Colonic mucosa (tissue), 4 donors: ENCODE results near the gene DISP3. TPM values are rescaled to one million over a fixed set of nuclear protein-coding genes. Genes with fewer than 3 reads are reported as not detected.

Source experiments
- DNase-seq: peaks from one replicate; pipeline ENCODE4 v3.0.0-alpha.2; 2020
- H3K27ac ChIP-seq: fragments of 200-600 bp; one replicate; pipeline ENCODE4 v1.8.0; 2021
- H3K27me3 ChIP-seq: fragments of 200-600 bp; one replicate; pipeline ENCODE4 v1.8.0; 2021
- H3K36me3 ChIP-seq: fragments of 200-600 bp; one replicate; pipeline ENCODE4 v1.8.0; 2021
- H3K4me1 ChIP-seq: fragments of 200-600 bp; one replicate; pipeline ENCODE4 v1.8.0; 2021; ENCODE audit warnings: mild to moderate bottlenecking
- H3K4me3 ChIP-seq: fragments of 200-600 bp; one replicate; pipeline ENCODE4 v1.8.0; 2021
- H3K9ac ChIP-seq, 2 donors: one replicate each; pipeline ENCODE4 v1.7.0; 2013; ENCODE audit warnings: control low read depth in 2 of 2, low read depth in 2 of 2, low read length in 2 of 2
- H3K9me3 ChIP-seq: fragments of 200-600 bp; one replicate; pipeline ENCODE4 v1.8.0; 2021
- intact Hi-C: fragments of 100-400 bp; cut with DNase I; formaldehyde crosslinking; loops from one replicate; pipeline ENCODE4 v1.14.1; 2022
- total RNA-seq, 2 donors: library from RNA; stranded (reverse); fragmentation: NEBNext Ultra II Directional in 1 of 2; extraction: Animal tissue kit (Norgen Biotek cat#: 25700) in 1 of 2; gene quantifications; one replicate each; pipeline ENCODE4 v1.2.1, GENCODE V29; 2021
- TF ChIP-seq, protein P1 (sequence below): fragments of 200-600 bp; IDR thresholded peaks from one replicate; pipeline ENCODE4 v1.8.0; 2022; ENCODE audit warnings: antibody characterized with exemption, mild to moderate bottlenecking
- donor health status: healthy.
- donor health status: DM: no; HTN: no; CAD: no.
- donor health status: DM: no; HTN: no; CAD: no.

DISP3 gene
- total RNA-seq, 2 donors from 2014 or later, result 0.10 to 0.13 TPM

- Histone ChIP-seq H3K27ac (no peak overlapping the region), H3K36me3 (no peaks in the 10 kb centered on the region), H3K9ac (no peak overlapping the region), H3K27me3 (no peaks in the 10 kb centered on the region), H3K4me1 (no peaks in the 10 kb centered on the region), H3K4me3 (no peak overlapping the region), H3K9me3 (no peaks in the 10 kb centered on the region)
- no peak for DNase-seq
- TF ChIP-seq, protein P1, sequence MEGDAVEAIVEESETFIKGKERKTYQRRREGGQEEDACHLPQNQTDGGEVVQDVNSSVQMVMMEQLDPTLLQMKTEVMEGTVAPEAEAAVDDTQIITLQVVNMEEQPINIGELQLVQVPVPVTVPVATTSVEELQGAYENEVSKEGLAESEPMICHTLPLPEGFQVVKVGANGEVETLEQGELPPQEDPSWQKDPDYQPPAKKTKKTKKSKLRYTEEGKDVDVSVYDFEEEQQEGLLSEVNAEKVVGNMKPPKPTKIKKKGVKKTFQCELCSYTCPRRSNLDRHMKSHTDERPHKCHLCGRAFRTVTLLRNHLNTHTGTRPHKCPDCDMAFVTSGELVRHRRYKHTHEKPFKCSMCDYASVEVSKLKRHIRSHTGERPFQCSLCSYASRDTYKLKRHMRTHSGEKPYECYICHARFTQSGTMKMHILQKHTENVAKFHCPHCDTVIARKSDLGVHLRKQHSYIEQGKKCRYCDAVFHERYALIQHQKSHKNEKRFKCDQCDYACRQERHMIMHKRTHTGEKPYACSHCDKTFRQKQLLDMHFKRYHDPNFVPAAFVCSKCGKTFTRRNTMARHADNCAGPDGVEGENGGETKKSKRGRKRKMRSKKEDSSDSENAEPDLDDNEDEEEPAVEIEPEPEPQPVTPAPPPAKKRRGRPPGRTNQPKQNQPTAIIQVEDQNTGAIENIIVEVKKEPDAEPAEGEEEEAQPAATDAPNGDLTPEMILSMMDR, result no peak
- intact Hi-C loops, result no loop called here
Measured at GRCh38 chr1:11567244-11568065, 88.5 kb downstream of the DISP3 start.

DNA sequence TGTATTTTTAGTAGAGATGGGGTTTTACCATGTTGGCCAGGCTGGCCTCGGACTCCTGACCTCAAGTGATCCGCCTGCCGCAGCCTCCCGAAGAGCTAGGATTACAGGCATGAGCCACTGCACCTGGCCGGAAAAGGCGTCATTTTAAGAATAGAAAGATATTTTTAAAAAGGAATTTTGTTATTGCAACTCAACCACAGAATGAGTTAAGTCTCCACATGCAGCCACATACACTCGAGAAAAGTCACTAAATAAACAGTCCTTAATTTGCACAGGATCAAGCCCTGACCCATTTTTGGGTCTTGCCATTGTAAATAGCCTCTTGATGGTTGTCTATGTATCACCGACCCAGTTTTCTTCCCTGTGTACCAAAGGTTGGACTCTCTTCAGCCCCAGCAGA is 89.7 kb downstream of the DISP3 start:
- Histone ChIP-seq H3K27me3 (no peaks in the 10 kb centered on the region), H3K9me3 (no peaks in the 10 kb centered on the region), H3K36me3 (no peaks in the 10 kb centered on the region), H3K27ac (no peak overlapping the region), H3K9ac (no peak overlapping the region), H3K4me3 (no peak overlapping the region), H3K4me1 (no peaks in the 10 kb centered on the region)
- intact Hi-C loops, result no loop called here
- TF ChIP-seq, protein P1, result no peak
- no peak for DNase-seq

DNA sequence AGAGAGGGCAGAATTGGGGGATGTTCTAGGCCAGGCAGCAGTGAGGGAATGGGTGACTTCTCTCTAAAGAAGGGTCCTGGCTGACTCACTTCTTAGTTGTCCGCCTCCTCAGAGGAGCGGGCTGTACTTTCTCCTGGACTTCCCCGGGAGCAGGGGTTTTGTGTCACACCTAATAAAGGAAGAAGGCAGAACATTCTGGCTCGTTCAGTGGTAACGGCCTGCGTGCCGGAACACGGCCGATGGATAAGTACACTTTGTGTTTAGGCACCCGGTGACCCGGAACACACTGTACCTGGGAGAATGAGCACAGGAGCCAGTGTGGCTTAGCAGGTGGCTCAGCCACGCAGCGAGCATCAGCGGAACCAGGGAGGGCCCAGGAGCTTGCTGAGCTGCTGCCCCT is 90.6 kb downstream of the DISP3 start:
- intact Hi-C loops, result no loop called here
- DNase-seq, result no peak

DNA sequence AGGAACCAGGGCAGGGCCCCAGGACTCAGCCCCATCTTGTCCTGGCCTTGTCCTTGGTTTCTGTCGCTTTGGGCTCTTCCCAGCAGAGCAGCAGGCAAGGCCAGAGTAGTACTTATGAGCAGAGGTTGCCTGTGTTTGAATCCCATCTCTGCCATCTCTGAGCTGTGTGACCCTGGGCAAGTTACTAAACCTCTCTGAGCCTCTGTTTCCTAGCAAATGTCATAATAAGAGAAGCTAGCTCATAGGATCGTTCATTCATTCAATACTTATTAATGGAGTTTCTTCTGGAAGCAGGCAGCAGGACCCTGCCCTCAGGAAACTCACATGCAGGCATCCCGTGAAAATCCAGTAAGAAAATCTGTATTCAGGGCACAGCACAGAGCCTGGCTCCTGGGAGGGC is 91.0 kb downstream of the DISP3 start:
- no peak overlapping the region for H3K9ac ChIP-seq
- no peaks in the 10 kb centered on the region for H3K9me3 ChIP-seq
- H3K27ac ChIP-seq, result no peak overlapping the region
- H3K4me1 ChIP-seq, result no peaks in the 10 kb centered on the region
- no peaks in the 10 kb centered on the region for H3K27me3 ChIP-seq
- H3K4me3 ChIP-seq, result no peak overlapping the region
- no peaks in the 10 kb centered on the region for H3K36me3 ChIP-seq
- DNase-seq, result no peak
- TF ChIP-seq, protein P1, result no peak
- intact Hi-C loops, result no loop called here

More for the DNA sequence above, 90.6 kb downstream of the DISP3 start:
- no peak overlapping the region for H3K4me3 ChIP-seq
- no peak overlapping the region for H3K9ac ChIP-seq
- H3K27ac ChIP-seq, result no peak overlapping the region
- no peaks in the 10 kb centered on the region for H3K27me3 ChIP-seq
- H3K9me3 ChIP-seq, result no peaks in the 10 kb centered on the region
- TF ChIP-seq, protein P1, result no peak
- no peaks in the 10 kb centered on the region for H3K4me1 ChIP-seq
- H3K36me3 ChIP-seq, result no peaks in the 10 kb centered on the region

DNA sequence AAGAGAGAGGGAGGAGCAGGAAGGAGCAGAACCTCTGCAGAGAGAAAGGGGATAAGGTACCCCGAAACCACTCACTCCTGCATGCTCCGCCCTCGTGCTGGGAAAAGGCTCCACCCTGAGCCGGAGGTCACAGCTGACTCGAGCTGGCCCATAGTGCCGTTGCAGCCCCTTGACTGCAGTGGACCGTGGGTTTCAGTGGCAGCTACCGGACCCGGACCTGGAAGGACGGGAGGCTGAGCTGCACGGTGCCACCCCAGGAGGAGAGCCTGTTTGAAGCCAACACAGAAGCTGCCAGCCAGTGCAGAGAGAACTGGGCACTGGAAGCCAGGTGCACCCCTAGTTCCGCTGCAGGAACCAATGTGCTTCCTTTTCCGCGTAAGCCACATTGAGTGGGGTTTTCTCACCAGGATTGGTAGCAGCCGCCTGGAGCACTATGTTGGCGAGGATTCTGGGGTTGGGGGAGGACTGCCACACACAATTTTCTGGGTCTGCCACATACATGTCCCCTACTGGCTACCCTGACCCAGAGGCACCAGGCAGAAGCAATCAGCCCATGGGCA is 91.9 kb downstream of the DISP3 start:
- Histone ChIP-seq H3K4me3 (no peak overlapping the region), H3K36me3 (no peaks in the 10 kb centered on the region), H3K9ac (no peak overlapping the region), H3K4me1 (no peaks in the 10 kb centered on the region), H3K9me3 (no peaks in the 10 kb centered on the region), H3K27ac (no peak overlapping the region), H3K27me3 (no peaks in the 10 kb centered on the region)
- DNase-seq, result no peak
- TF ChIP-seq, protein P1, result no peak
- intact Hi-C loops, result no loop called here
